ENCODE results near the gene GSE1.

The GSE1 gene

GRCh38 chr16:85677383-85677967 lies 64.4 kb downstream of the GSE1 start:
- H3K4me3 ChIP-seq (ENCODE audit: low read depth, low read length) = no peak overlapping the region
- no peak for DNase-seq (ENCODE audit: low read depth, low spot score)
- in situ Hi-C loops (cut with HindIII; ENCODE audit: low sequenced_read_pairs) = no loop called here
- no peak for TF ChIP-seq CTCF (IDR thresholded peaks at IDR 0.05; ENCODE audit: low read depth, low read length)

GRCh38 chr16:85678016-85678415 lies 64.9 kb downstream of the GSE1 start:
- DNase-seq (ENCODE audit: low read depth, low spot score) = no peak
- no peak overlapping the region for H3K4me3 ChIP-seq (ENCODE audit: low read depth, low read length)
- no peak for TF ChIP-seq CTCF (IDR thresholded peaks at IDR 0.05; ENCODE audit: low read depth, low read length)
- in situ Hi-C loops (cut with HindIII; ENCODE audit: low sequenced_read_pairs) = no loop called here

- no peak for TF ChIP-seq CTCF (IDR thresholded peaks at IDR 0.05; ENCODE audit: low read depth, low read length)
These were observed 65.7 kb downstream of the GSE1 start for GRCh38 chr16:85678821-85679220.

GRCh38 chr16:85679870-85680269 lies 66.7 kb downstream of the GSE1 start:
- TF ChIP-seq CTCF (IDR thresholded peaks at IDR 0.05; ENCODE audit: low read depth, low read length) = no peak
- no peak for DNase-seq (ENCODE audit: low read depth, low spot score)
- no peak overlapping the region for H3K4me3 ChIP-seq (ENCODE audit: low read depth, low read length)
- in situ Hi-C loops (cut with HindIII; ENCODE audit: low sequenced_read_pairs) = no loop called here

More at GRCh38 chr16:85678821-85679220, 65.7 kb downstream of the GSE1 start:
- no peak for DNase-seq (ENCODE audit: low read depth, low spot score)
- H3K4me3 ChIP-seq (ENCODE audit: low read depth, low read length) = no peak overlapping the region
- in situ Hi-C loops (cut with HindIII; ENCODE audit: low sequenced_read_pairs) = no loop called here

- no peak overlapping the region for H3K4me3 ChIP-seq (ENCODE audit: low read depth, low read length)
- no peak for TF ChIP-seq CTCF (IDR thresholded peaks at IDR 0.05; ENCODE audit: low read depth, low read length)
- in situ Hi-C loops (cut with HindIII; ENCODE audit: low sequenced_read_pairs) = no loop called here
- DNase-seq (ENCODE audit: low read depth, low spot score) = no peak
These were observed 67.3 kb downstream of the GSE1 start for GRCh38 chr16:85680352-85680944.

GRCh38 chr16:85681255-85681654 lies 68.1 kb downstream of the GSE1 start:
- TF ChIP-seq CTCF (IDR thresholded peaks at IDR 0.05; ENCODE audit: low read depth, low read length) = no peak
- in situ Hi-C loops (cut with HindIII; ENCODE audit: low sequenced_read_pairs) = no loop called here
- no peak overlapping the region for H3K4me3 ChIP-seq (ENCODE audit: low read depth, low read length)
- no peak for DNase-seq (ENCODE audit: low read depth, low spot score)

All from astrocyte of the spinal cord (primary cell).